ENCODE measurements around the gene SHH.

Gene SHH

DNA sequence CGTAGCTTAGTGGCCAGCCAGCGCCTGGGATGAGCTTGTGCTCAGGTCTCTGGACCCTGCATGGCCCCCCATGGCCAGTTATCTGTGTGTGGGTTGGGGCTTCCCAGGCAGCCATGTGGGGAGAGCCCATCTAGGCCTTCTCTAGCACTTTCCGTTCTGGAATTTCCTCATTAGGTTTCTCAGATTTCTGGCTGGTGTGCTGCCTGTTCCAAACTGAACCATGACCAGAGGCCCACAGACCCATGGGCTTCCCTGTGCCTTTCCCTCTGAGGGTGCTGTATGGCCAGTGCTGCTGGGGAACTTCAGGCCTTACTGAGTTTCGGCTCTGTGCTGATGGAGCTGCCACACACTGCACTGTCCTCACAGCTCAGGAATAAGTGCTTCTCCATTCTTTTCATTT lies 50.2 kb downstream of the SHH start:
- no peak for DNase-seq

GRCh38 chr7:155761162-155761561 lies 51.1 kb downstream of the SHH start:
- DNase-seq, result no peak

DNA sequence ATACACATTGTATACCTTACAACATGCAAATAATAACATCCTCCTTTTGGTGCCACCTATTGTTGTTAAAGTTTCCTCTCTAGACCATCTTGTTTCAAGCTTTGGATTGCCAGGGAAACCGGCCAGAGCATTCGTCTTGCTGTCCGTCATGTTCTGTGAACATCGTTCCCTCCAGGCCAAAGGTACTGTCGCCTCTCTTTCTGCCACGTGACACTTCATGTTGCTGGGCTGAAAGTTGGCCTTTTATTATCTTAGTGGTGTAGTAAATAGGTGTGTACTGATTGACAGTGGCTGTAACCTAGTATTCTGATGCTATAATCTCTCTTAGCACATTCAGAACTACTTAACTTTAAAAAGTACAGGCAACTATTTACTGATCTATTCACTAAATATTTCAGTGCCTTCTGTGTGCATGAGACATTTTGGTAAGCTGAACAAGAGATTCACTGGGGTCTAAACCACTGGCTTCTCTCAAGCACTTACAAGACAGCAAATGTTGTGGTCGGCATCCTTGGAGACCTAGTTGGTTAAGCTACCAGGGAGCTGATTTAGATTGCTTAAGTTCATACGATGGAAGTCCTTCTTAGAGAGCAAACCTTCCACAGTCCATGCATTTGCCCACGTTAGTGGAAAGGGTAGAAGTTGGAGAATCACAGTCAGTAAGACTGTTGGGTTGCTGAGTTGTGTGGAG lies 52.4 kb downstream of the SHH start:
- DNase-seq, result no peak

DNA sequence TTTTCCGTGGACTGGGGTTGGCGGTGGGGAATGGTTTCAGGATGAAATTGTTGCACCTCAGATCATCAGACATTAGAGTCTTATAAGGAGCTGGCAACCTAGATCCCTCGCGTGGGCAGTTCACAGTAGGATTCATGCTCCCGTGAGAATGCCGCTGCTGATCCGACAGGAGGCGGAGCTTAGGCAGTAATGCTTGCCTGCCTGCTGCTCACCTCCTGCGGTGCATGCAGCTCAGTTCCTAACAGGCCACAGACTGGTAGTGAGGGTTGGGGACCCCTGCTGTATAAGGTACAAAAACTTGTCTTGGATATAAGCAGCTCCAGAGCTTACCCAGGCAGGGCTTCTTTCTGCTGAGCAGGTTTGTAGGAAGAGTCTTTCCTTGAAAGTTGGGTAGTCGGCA lies 53.9 kb downstream of the SHH start:
- no peak for DNase-seq

- no peak for DNase-seq
These were observed 55.9 kb downstream of the SHH start for GRCh38 chr7:155756322-155756721.

- DNase-seq, result no peak
These were observed 57.2 kb downstream of the SHH start for GRCh38 chr7:155755026-155755425.

DNA sequence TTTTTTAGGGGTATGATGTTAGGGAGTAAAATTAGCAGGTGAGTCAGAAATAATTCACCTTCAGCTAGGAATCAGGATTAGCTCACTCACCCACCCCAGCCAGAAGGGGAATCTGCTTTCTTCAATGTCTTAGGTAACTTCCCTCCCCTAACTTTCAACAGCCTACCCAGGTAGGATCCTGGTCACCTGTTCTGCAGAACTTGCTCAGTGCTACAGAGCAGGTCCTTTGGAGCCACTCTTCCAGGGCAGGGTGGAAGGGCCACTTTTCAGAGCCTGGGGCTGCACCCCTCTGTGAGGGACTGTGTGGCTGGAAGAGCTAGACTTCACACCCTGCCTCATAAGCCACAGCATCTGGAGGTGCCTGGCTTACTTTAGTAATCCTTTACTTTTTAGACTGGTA lies 58.1 kb downstream of the SHH start:
- no peak for DNase-seq

- no peak for DNase-seq
These were observed 58.8 kb downstream of the SHH start for GRCh38 chr7:155753446-155753965.

DNA sequence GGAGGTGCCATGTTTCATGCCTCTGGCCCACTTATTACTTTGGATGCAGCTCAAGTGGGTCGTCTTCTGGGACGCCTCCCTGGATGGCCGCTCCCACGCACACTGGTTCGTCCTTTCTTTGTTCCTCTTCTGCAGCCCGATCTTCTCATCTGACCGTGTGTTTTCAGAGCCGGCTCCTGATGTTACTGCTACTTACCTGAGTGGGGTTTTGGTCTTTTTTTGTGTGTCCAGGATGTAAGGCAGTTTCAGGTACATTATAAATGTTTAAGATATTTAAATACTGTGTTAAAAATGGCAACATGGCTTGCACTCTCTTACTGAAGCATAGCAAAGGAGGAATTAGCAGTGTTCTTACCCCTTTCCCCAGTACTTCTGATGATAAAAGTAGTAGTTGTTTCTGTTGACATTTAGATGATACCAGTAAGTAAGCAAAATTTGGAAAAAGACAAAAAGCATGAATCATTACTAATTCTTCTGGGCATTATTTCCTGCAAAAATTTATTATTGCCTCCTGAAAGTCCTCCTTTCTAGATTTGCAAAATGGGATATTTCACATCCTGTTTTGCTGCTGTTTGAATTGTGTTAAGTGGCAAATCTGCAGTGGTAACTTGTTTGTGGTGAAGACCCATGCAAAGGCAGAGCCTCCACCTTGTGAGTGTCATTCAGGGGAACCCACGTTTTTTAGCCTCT lies 59.4 kb downstream of the SHH start:
- no peak for DNase-seq

GRCh38 chr7:155751409-155751808 lies 60.9 kb downstream of the SHH start:
- DNase-seq, result no peak

DNA sequence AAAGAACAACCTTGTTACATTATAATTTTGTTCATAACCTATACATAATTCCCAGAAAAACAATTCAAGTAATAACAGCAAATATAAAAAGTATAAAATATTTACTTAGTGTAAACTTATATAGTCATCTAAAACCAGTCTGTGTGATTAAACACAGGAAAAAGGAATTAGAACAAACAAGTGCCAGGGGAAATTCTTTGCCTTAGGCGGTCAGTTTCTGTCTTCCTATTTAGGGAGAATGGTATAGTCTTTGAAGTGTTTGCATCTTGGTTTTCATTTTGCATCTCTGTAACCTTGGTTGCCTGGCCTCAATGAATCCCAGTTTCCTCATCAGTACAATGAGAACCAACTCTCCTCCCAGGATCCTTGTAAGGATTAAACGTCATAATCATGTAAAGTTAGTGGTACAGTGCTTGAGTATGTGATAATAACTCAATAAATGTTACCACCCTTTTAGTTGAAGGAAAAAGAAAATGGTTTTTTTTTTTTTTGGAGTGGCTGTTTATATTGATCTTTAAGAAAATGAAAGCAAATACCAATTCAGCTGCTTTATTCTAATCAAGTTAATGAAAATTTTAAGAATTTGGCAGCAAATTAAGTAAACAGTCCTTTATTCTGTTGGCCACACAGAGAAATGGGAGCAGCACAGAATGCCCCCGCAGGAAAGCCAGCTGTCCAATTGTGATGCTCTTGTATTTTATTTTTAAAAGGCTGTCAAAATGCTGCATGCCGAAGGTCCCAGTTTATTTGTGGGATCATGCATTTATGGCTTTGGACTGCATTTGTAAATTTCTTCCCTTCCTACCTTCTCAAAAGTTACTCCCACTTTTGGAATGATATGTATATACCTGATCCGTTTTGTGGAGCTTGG lies 61.8 kb downstream of the SHH start:
- no peak for DNase-seq

All from SW 1271 (cell line).